NCI-H82 (cell line): ENCODE results near the gene RAE1.

Experiments used
- DNase-seq: peaks from one replicate; lab custom pipeline; 2025; lab: John Stamatoyannopoulos, UW

RAE1 gene

DNA sequence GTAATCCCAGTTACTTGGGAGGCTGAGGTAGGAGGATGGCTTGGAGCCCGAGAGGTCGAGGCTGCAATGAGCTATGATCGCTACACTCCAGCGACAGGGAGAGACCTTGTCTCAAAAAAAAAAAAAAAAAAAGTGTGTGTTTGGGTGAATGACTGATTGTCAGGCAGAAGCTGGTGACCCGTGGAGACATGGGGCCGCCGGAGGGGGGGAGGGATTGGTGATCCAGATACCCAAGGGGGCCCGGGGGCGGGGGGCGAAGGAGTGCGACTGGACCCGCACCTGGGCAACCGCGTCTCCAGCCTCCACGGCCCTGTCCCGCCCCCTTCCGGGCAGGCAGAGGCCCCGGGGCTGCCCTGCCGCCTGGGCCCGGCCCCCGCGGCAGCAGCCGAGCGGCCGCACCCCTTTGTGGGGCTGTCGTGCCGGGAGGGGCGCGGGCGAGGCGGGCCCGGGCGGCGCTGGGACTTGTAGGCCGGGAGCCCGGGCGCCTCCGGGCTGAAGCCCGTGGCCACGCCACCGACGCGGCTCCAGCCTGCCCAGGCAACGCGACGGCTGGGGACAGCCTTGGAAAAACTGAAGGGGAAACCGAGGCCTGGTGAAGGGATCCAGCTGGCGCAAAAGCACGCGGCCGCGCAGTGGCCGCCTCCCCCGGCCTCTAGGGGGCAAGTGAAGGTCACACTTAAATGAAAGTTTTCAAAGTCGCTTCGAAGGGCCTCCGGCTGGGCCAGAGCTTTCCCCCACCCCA, 38.1 kb downstream of the RAE1 start:
- peak; percentile 55 for DNase-seq

DNA sequence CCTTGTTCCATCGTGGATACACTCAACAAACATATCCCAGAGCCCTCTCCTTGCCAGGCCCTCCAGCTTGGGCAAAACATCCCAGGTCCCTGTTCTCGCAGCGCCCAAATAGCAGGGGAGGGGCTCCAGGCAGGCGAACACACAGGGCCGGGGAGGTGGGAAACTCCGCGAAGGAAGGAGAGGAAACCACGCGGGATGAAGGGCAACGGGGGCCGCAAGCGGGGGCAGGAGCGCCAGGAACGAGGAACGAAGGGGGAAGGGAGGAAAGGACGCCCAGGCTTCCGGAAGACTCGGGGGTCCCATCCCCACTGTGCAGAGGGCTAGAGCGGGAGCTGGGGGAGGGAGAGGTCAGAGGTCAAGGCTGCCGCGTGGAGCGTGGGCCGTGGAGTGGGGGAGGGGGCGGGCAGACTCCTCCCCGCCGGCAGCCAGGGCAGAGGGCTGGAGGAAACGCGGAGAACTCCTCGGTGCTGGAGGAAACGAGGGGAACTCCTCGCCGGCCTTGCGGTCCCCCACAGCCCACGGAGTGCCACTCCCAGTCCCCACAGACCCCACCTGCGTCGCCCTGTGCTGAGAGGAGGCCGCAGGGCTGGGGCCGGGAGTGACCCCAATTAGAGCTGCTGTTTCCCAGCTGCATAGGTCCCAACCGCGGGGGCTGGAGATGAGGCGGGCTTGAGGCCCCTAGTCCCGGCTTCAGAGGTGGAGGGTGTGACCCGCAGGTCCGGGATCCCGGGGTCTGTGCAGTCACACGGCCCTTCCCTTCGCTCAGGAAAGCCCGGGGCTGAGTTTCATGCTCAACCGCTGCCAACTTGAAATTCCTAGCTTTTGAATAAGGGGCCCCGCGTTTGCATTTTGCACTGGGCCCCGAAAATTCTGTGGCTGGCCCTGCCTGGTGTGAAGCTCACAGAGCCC, 38.9 kb downstream of the RAE1 start:
- no peak for DNase-seq

- peak; percentile 80 for DNase-seq
Measured at GRCh38 chr20:57390604-57391438, 39.8 kb downstream of the RAE1 start, which contains the start of gene RBM38. Gene RBM38 (plus strand): TSS chr20:57391396. CDS start chr20:57391582, 186 bp downstream.

DNA sequence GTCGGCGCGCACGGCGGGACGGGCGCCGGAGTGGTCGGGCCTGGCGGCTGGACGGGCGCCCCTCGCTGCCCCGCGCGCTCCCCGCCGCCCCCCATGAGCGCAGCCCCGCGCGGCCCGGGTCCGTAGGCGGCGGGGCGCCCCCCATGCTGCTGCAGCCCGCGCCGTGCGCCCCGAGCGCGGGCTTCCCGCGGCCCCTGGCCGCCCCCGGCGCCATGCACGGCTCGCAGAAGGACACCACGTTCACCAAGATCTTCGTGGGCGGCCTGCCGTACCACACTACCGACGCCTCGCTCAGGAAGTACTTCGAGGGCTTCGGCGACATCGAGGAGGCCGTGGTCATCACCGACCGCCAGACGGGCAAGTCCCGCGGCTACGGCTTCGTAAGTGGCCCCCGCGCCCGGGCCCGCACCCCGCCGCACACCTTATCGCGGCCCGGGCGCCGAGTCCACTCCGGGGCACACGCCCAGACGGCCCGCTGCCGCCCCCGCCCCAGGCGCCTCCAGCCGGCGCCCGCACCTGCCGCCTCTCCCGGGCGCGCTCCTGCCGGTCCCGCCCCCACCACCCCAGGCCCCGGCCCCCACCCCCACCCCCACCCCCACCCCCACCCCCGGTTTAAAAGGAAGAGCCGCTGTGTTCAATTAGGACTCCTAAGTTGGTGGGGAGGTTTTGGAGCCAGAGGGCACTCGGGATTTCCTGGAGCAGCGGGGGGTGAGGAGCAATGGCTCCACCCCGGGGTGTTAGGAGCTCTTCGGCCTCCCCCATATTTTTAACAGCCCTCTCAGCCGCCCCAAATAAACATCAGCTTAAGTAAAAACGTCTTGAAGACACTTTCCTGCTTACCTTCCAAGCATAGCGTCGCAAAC, 40.6 kb downstream of the RAE1 start:
- peak; percentile 47 for DNase-seq

DNA sequence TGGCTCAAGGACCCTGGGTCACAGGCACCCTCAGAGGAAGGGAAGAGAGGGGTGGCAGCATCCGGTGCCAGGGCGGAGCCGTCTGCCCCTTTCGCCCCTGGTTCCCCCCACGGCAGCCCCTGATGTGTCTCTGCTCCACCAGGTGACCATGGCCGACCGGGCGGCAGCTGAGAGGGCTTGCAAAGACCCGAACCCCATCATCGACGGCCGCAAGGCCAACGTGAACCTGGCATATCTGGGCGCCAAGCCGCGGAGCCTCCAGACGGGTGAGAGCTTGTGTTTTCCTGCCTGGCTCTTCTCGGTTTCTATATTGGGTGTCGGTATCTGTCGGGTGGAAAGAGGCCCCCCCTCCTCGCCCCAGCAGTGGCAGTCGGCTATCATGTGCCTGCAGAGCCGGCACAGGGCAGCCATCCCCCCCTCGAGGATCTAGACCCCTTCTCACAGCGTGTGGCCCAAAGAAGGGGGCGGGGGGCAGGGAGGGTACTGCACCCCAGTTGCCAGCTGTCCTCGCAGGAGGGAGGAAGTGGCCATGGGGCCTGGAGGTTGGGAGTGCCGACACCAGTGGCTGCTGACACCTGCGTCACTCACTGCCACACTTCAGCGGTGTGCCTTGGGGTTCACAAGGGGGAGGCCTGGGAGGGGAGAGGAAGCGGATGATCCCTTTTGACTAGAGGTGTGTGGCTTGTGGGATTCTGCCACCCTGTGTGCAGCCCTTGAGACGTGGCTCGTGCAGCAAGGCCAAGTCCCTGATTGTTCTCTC, 41.6 kb downstream of the RAE1 start:
- no peak for DNase-seq

GRCh38 chr20:57393321-57394120, 42.5 kb downstream of the RAE1 start:
- DNase-seq, result no peak

DNA sequence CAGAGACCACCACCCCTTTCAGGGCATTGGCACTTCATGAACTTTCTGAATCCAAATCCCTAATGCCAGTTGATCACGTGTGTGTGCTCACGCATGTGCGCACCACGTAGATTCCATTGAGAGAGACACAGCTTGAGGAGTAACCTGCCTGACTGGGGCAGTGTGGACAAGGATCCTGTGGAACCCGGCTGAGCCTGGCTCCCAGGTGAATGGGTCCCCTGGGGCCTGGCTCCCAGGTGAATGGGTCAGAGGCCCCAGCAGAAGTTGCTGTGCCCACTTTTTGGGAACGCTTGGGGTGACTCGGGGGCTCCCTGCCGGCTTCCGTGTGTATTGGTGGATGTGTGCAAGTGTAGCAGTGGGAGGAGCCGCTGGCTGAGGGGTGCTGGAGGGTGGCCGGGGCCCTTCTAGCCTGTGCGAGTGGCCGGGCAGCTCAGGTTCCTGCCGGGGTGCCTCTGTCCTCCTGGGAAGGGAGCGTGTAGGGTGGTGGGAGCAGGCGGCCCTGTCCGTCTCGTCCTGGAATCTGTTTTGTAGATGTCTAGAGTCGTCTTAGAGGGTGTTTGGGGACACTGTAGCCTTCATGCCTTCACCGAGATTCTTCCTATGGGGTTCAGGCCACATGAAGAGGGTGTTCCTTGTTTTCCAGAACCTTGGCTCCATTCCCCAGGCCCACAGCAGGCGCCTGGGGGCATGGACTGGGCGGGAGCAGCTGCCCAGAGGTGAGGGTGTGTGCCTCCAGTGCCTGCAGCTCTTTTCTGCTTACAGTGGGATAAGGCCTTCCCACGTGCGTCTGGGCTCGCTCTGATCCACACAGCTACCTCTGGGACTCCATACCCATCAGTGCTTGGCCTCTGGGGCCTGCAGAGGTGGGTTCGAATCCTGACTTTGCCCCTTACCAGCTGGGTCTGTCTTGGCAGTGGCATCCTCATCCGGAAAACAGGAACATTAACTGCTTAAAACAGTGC, 43.3 kb downstream of the RAE1 start:
- DNase-seq, result no peak

GRCh38 chr20:57395111-57395966, 44.3 kb downstream of the RAE1 start:
- no peak for DNase-seq

DNA sequence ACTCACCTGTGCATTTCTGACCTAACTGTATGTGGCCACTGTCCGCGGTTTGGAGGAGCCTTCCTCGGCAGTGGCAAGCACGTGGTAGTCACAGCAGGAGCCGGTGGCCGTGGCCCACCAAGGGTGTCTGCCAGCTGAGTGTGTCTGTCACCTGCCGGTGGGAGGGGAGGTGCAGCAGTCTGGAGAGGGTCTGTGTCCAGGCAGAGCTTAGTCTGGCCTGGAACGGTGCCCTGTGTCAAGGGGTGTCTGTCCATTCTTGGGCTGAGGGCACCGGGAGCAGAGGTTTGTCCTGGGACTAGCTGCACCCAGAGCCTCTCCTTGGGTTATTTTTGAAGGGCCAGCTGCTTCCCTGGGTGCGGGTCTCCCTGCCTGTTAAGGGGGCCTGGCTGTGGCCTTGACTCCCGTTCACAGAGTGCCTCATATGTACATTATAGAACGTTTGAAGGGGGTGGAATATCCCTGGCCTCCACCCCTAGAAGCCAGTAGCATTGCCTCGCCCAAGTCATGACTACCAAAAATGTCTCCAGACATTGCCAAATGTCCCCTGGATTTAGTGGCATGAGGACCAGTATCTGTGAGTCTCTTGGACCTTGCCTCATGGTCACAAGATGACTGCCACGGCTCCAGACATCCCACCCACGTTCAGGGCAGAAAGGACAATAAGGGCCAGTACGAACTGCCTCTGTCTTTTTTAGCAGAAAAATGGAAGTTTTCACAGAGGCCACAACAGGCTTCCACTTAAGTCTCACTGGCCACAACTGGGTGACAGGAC, 45.3 kb downstream of the RAE1 start:
- no peak for DNase-seq

DNA sequence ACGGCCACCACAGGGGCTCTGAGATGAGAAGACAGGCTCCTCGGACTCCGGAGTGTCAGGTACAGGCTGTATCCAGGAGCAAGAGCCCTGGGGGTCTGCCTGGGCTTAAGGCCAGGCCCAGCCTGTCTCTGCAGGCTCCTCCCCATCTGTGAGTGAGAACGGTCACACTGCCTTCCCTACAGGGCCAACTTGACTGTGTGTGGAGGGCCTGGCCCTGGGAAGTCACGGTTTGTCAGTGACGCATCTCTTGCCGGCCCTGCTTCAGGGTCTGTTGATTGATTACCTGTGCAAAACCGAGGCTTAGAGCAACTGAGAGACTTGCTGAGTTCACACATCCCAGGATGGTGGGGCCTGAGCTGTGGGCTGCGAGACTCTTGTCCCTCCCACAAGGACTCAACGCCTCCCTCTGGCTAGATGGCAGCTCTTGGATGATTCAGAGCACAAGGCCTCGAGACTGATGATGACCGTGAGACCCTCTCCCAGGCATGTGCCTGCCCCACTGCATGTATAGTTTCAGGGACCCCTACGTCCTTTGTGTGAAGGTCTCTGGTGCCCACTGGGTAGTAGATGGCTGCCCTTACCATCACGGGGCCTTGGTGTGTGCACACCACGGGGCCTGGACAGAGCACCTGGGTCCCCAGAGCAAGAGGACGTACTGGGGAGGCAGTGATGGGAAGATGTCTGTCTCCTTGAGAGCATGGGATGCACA, 46.1 kb downstream of the RAE1 start:
- no peak for DNase-seq

DNA sequence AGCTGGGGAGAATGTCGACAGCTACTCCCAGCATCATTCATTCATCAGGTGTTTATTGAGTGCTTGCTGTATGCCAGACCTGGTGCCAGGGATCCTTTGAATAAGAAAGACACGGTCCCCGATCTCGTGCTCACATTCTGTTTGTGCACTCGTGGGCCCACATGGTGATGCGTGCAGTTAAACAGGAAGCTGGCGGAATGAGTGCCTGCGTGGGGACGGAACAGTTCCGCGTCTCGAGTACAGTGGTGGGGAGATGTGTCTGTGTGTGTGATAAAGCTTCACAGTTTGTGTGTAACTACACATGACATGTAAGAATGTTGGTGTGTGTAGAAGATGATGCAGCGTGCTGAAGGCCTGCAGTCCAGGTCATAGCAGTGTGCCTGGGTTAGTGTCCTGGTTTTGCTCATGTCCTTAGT, 46.6 kb downstream of the RAE1 start:
- DNase-seq, result no peak

DNA sequence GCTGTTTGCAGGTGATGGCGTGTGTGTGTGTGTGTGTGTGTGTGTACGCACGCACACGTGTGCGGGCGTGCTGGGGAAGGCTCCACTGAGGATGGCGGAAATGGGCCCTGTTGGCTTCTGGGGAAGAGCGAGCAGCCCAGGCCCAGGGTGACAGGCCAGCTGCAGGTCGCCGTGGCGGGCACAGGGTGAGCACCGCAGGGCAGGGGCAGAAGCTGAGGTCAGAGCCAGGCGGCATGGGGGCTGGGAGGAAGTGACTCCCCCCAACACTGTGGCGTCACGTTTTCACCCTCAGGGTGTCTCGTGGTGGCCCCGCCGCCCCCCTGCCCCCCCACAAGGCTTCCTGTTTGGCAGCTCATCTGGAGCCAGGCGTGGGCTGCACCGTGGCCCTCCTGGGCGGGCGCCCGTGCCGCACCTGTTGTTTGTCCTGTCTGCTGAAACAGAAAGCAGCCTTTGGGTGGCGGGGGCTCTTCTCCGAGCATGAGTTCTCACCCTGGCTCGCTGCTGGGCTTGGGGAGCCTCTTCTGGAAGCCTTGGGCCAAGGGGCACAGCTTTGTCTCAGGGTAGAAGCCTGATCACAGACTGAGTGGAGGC, 47.3 kb downstream of the RAE1 start:
- no peak for DNase-seq

- no peak for DNase-seq
Measured at GRCh38 chr20:57398901-57399535, 48.0 kb downstream of the RAE1 start.

- no peak for DNase-seq
Measured at GRCh38 chr20:57399587-57400155, 48.6 kb downstream of the RAE1 start.

- no peak for DNase-seq
Measured at GRCh38 chr20:57400231-57400701, 49.2 kb downstream of the RAE1 start.
